Peyer's patch (tissue), 4 donors: ENCODE results near the gene IFNA17. TPM values are rescaled to one million over a fixed set of nuclear protein-coding genes. Genes with fewer than 3 reads are reported as not detected.
A peak's percentile ranks its signal among the peaks of the same experiment; 100 is the strongest.
"Not testable (repeated sequence)": the region's sequence is repeated elsewhere in the genome, so short reads cannot be mapped to it uniquely, and the experiment has no call there.

Experiments
- DNase-seq, 3 donors: peaks; one replicate each; pipeline ENCODE4 v3.0.0-alpha.2; 2017 to 2019
- H3K27ac ChIP-seq, 4 donors: fragments of 200-600 bp; sonication (generic); one replicate each; pipeline ENCODE4 v1.5.1; 2016 to 2019
- H3K27me3 ChIP-seq, 2 donors: fragments of 200-600 bp; sonication (generic); one replicate each; pipeline ENCODE4 v1.5.1; 2019
- H3K36me3 ChIP-seq, 3 donors: fragments of 200-600 bp; sonication (generic); one replicate each; pipeline ENCODE4 v1.5.1; 2016 to 2019
- H3K4me1 ChIP-seq, 4 donors: fragments of 200-600 bp; sonication (generic); one replicate each; pipeline ENCODE4 v1.5.1; 2016 to 2019
- H3K4me3 ChIP-seq, 4 donors: fragments of 200-600 bp; sonication (generic); 1 replicate in 3 of 4; 2 replicates in 1 of 4; pipeline ENCODE4 v1.5.1; 2016 to 2019; ENCODE audit warnings: mild to moderate bottlenecking in 1 of 4
- H3K9me3 ChIP-seq, 4 donors: fragments of 200-600 bp; sonication (generic); one replicate each; pipeline ENCODE4 v1.5.1; 2016 to 2019; ENCODE audit warnings: mild to moderate bottlenecking in 1 of 4
- CTCF ChIP-seq, 6 experiments: fragments of 450-650 bp in 4 of 6; fragments of 200-600 bp in 2 of 6; sonication (generic) in 1 of 6; IDR thresholded peaks; one replicate each; pipeline ENCODE4 v1.5.1; 2017 to 2019; ENCODE audit warnings: antibody characterized with exemption in 6 of 6, mild to moderate bottlenecking in 3 of 6, moderate library complexity in 1 of 6
- POLR2A ChIP-seq, 2 donors: fragments of 450-650 bp; IDR thresholded peaks; one replicate each; pipeline ENCODE4 v1.5.1; 2017; ENCODE audit warnings: antibody characterized with exemption in 2 of 2, mild to moderate bottlenecking in 2 of 2, moderate library complexity in 2 of 2
- total RNA-seq, 4 donors: library from RNA; depleted of rRNA; stranded (reverse); fragments of >200 nt; gene quantifications; one replicate each; pipeline ENCODE4 v1.1.0, GENCODE V29; 2016

IFNA17 gene
- total RNA-seq, 4 donors from 2014 or later, result not detected

- DNase-seq, H3K4me1 ChIP-seq, H3K27ac ChIP-seq, H3K36me3 ChIP-seq, H3K4me3 ChIP-seq, H3K9me3 ChIP-seq, H3K27me3 ChIP-seq: not testable (repeated sequence)
- peak in 1 of 6 experiments; percentile 20 for TF ChIP-seq CTCF (IDR thresholded peaks at IDR 0.05)
Measured at GRCh38 chr9:21213411-21214326, 14.4 kb downstream of the IFNA17 start.

- not testable (repeated sequence) for H3K4me1 ChIP-seq, H3K27me3 ChIP-seq, H3K9me3 ChIP-seq, H3K4me3 ChIP-seq, DNase-seq, H3K27ac ChIP-seq, H3K36me3 ChIP-seq
Measured at GRCh38 chr9:21212160-21212559, 15.9 kb downstream of the IFNA17 start.

DNA sequence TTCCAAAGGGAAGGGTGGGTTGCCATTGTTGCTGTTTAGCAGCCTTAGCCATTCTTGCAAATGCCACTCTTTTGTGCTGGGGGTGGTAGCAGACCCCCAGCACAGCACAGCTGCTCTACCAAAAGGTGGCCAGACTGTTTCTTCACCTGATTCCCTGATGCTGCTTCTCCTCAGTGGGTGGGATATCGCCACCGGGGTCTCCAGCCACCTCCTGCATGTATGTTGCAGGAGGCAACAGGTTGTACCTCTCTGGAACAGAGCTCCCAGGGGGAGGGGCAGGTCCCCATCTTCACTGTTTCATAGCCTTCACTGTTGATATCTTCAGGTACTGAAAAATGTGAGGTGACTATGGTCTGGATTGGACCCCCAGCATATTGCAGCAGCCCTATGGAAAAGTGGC is 17.2 kb downstream of the IFNA17 start:
- H3K27me3 ChIP-seq, H3K27ac ChIP-seq, H3K4me1 ChIP-seq, H3K9me3 ChIP-seq, DNase-seq, H3K4me3 ChIP-seq, H3K36me3 ChIP-seq: not testable (repeated sequence)

GRCh38 chr9:21210311-21210710 is 17.7 kb downstream of the IFNA17 start:
- Histone ChIP-seq H3K27ac (no peak overlapping the region), H3K27me3 (no peaks in the 10 kb centered on the region), H3K36me3 (no peaks in the 10 kb centered on the region), H3K9me3 (no peaks in the 10 kb centered on the region), H3K4me1 (no peaks in the 10 kb centered on the region), H3K4me3 (no peak overlapping the region)
- DNase-seq, result no peak
- TF ChIP-seq CTCF (IDR thresholded peaks at IDR 0.05) (no peak), POLR2A (IDR thresholded peaks at IDR 0.05) (no peak)

GRCh38 chr9:21207043-21207442 is 21.0 kb downstream of the IFNA17 start, which contains the start of gene IFNA10:
IFNA10 (minus strand) TSS chr9:21207143; CDS start chr9:21207097, 46 bp downstream.
- not testable (repeated sequence) for H3K27me3 ChIP-seq, H3K4me1 ChIP-seq, DNase-seq, H3K4me3 ChIP-seq, H3K27ac ChIP-seq, H3K36me3 ChIP-seq, H3K9me3 ChIP-seq

DNA sequence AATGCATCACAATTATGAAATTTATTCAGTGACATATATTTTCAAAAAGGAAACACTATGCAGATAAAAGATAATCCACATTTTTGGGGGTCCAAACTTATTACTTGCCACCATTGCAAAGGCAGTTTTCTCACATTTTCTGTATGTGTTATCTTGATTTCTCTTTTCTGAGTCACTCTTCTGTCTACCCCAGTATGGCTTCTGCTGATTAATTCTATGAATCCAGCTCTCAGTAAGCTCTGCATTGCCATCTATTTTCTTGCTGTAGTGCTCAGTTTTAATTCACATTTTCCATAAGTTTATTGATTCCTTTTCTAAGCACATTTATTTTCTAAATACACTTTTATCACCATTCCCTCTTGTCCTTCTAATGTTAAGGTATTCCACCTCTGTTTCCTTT is 22.8 kb downstream of the IFNA17 start:
- Histone ChIP-seq H3K4me1 (no peaks in the 10 kb centered on the region), H3K27me3 (no peaks in the 10 kb centered on the region), H3K9me3 (no peaks in the 10 kb centered on the region), H3K36me3 (no peaks in the 10 kb centered on the region), H3K4me3 (no peak overlapping the region), H3K27ac (no peak overlapping the region)
- TF ChIP-seq CTCF (IDR thresholded peaks at IDR 0.05) (no peak), POLR2A (IDR thresholded peaks at IDR 0.05) (no peak)
- no peak for DNase-seq

DNA sequence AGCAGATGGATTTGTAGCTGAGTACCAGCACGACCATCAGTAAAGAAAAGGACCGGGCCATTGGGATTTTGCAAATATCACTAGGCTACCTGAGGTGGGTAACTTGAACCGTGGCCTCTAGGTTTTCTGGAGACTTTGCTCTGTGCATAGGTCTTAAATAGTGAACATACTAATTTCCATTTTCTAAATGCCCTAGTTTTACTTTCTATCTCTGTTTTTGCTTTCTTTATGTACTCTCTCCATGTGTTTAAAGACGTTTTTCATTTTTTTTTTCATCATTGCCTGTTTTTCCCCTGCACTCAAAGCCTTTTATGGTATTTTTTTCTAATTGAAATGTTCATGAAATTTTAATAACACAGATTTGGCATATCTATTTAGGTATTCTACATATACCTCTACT is 25.9 kb downstream of the IFNA17 start, which contains the start of gene IFNA7:
TSS of gene IFNA7 (minus strand) at position 101 of the 400 bp plus-strand sequence. CDS start at position 61, 40 bp downstream.
- not testable (repeated sequence) for DNase-seq, H3K27ac ChIP-seq, H3K36me3 ChIP-seq, H3K27me3 ChIP-seq, H3K4me1 ChIP-seq, H3K4me3 ChIP-seq, H3K9me3 ChIP-seq
